HG03378 (cell line): ENCODE results near the gene GMPPA.

ENCODE experiments used
- ATAC-seq: cut with Tn5 transposase; IDR thresholded peaks from one replicate; pipeline ENCODE4 v1.9.1; 2021; ENCODE audit warnings: mild to moderate bottlenecking, moderate library complexity; ENCODE audit not compliant: unreplicated experiment

Gene GMPPA

GRCh38 chr2:219498280-219499057, at the start of gene GMPPA:
Gene GMPPA, plus strand, starts transcription at chr2:219498891. Its CDS starts 1,085 bp downstream, at chr2:219499976.
- peak; percentile 97 for ATAC-seq

GRCh38 chr2:219449609-219450008, 49.1 kb upstream of the GMPPA start:
- ATAC-seq = no peak

GRCh38 chr2:219451661-219452360, 46.9 kb upstream of the GMPPA start:
- ATAC-seq = no peak

GRCh38 chr2:219452361-219453317, 46.1 kb upstream of the GMPPA start:
- no peak for ATAC-seq

- ATAC-seq = no peak
Measured at GRCh38 chr2:219453671-219454590, 44.8 kb upstream of the GMPPA start.

GRCh38 chr2:219455581-219455980, 43.1 kb upstream of the GMPPA start:
- ATAC-seq = no peak

GRCh38 chr2:219457784-219458369, 40.8 kb upstream of the GMPPA start:
- ATAC-seq = no peak

- no peak for ATAC-seq
Measured at GRCh38 chr2:219458996-219459395, 39.7 kb upstream of the GMPPA start.

GRCh38 chr2:219459460-219460311, 39.0 kb upstream of the GMPPA start:
- peak; percentile 58 for ATAC-seq

GRCh38 chr2:219460424-219460926, 38.2 kb upstream of the GMPPA start:
- no peak for ATAC-seq

- ATAC-seq = no peak
Measured at GRCh38 chr2:219461047-219461514, 37.6 kb upstream of the GMPPA start.

GRCh38 chr2:219461669-219462068, 37.0 kb upstream of the GMPPA start:
- ATAC-seq = no peak

GRCh38 chr2:219462349-219462748, 36.3 kb upstream of the GMPPA start:
- ATAC-seq = no peak

- ATAC-seq = no peak
Measured at GRCh38 chr2:219464286-219465032, 34.2 kb upstream of the GMPPA start.

GRCh38 chr2:219465659-219466561, 32.8 kb upstream of the GMPPA start:
- ATAC-seq = no peak

- no peak for ATAC-seq
Measured at GRCh38 chr2:219466816-219467735, 31.6 kb upstream of the GMPPA start.
